ENCODE results near the gene LPP. TPM values are rescaled to one million over a fixed set of nuclear protein-coding genes. Genes with fewer than 3 reads are reported as not detected.

The LPP gene
- total and polyA plus RNA-seq, 9 of the 15 experiments (the other 6 are each of a cell fraction or from before 2014, with no cell fraction given) = 0.07 to 0.18 TPM; not detected in 7

- TF ChIP-seq UBTF (IDR thresholded peaks at IDR 0.05; ENCODE audit: borderline replicate concordance in 1 of 2, low read depth in 2 of 2, low read length in 2 of 2) = no peak
- no peak for TF ChIP-seq SIN3B (IDR thresholded peaks at IDR 0.05; ENCODE audit: low read depth)
Observed at GRCh38 chr3:188321258-188321657, 167.3 kb downstream of the LPP start (continued).

- H3K27me3 ChIP-seq (ENCODE audit: control insufficient read depth in 2 of 2, insufficient read depth in 2 of 2, low read length in 2 of 2) = no peaks in the 10 kb centered on the region
- H3K4me1 ChIP-seq (replicated peaks in 1 of 2; ENCODE audit: control insufficient read depth in 2 of 2, insufficient read depth in 2 of 2, low read length in 2 of 2) = no peaks in the 10 kb centered on the region
- DNase-seq (ENCODE audit: extremely low read depth in 1 of 4, low spot score in 3 of 4) (no peak), ATAC-seq (no peak), FAIRE-seq (no peak)
- intact Hi-C loops (cut with micrococcal nuclease) = no loop called here
- POLR2A ChIA-PET = no interaction called here
- no peak overlapping the region for H3K9ac ChIP-seq (ENCODE audit: insufficient read depth in 1 of 2, low read depth in 2 of 2, low read length in 2 of 2)
- BruUV-seq (replicated peaks) = no TSS peak
- 2% methylated on average over 4 of the region's 4 CpGs for WGBS (ENCODE audit: insufficient coverage, low coverage, missing lambda C conversion rate)
- no peak overlapping the region for H3K4me3 ChIP-seq
- no peaks in the 10 kb centered on the region for H3K9me3 ChIP-seq (replicated peaks; ENCODE audit: control insufficient read depth, insufficient read depth, low read depth, low read length)
- in situ Hi-C loops (cut with MboI) = no loop called here
- H3K27ac ChIP-seq (ENCODE audit: extremely low read depth, low read depth, low read length) = no peak overlapping the region
- no peaks in the 10 kb centered on the region for H3K36me3 ChIP-seq (ENCODE audit: control insufficient read depth, insufficient read depth, low read length)
- H3K9me1 ChIP-seq (ENCODE audit: control insufficient read depth, insufficient read depth, low read length) = no peaks in the 10 kb centered on the region
- no peaks in the 10 kb centered on the region for H4K20me1 ChIP-seq (replicated peaks; ENCODE audit: control insufficient read depth, insufficient read depth, low read length)
- H2AFZ ChIP-seq (ENCODE audit: low read depth, low read length) = no peak overlapping the region
- no peaks in the 10 kb centered on the region for H3K79me2 ChIP-seq (ENCODE audit: control insufficient read depth, insufficient read depth, low read length)
- CTCF ChIA-PET (ENCODE audit: low intra/inter-chr PET ratio) = no interaction called here
- H3K4me2 ChIP-seq (ENCODE audit: insufficient read depth, low read length) = no peak overlapping the region
- no peak for TF ChIP-seq NFE2L1 (tag; IDR thresholded peaks at IDR 0.05; ENCODE audit: borderline replicate concordance, low read depth)
- TF ChIP-seq, protein P1, sequence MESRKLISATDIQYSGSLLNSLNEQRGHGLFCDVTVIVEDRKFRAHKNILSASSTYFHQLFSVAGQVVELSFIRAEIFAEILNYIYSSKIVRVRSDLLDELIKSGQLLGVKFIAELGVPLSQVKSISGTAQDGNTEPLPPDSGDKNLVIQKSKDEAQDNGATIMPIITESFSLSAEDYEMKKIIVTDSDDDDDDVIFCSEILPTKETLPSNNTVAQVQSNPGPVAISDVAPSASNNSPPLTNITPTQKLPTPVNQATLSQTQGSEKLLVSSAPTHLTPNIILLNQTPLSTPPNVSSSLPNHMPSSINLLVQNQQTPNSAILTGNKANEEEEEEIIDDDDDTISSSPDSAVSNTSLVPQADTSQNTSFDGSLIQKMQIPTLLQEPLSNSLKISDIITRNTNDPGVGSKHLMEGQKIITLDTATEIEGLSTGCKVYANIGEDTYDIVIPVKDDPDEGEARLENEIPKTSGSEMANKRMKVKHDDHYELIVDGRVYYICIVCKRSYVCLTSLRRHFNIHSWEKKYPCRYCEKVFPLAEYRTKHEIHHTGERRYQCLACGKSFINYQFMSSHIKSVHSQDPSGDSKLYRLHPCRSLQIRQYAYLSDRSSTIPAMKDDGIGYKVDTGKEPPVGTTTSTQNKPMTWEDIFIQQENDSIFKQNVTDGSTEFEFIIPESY (CRISPR knock-in tag; IDR thresholded peaks at IDR 0.05) = no peak
- TF ChIP-seq, protein P2, sequence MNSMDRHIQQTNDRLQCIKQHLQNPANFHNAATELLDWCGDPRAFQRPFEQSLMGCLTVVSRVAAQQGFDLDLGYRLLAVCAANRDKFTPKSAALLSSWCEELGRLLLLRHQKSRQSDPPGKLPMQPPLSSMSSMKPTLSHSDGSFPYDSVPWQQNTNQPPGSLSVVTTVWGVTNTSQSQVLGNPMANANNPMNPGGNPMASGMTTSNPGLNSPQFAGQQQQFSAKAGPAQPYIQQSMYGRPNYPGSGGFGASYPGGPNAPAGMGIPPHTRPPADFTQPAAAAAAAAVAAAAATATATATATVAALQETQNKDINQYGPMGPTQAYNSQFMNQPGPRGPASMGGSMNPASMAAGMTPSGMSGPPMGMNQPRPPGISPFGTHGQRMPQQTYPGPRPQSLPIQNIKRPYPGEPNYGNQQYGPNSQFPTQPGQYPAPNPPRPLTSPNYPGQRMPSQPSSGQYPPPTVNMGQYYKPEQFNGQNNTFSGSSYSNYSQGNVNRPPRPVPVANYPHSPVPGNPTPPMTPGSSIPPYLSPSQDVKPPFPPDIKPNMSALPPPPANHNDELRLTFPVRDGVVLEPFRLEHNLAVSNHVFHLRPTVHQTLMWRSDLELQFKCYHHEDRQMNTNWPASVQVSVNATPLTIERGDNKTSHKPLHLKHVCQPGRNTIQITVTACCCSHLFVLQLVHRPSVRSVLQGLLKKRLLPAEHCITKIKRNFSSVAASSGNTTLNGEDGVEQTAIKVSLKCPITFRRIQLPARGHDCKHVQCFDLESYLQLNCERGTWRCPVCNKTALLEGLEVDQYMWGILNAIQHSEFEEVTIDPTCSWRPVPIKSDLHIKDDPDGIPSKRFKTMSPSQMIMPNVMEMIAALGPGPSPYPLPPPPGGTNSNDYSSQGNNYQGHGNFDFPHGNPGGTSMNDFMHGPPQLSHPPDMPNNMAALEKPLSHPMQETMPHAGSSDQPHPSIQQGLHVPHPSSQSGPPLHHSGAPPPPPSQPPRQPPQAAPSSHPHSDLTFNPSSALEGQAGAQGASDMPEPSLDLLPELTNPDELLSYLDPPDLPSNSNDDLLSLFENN (IDR thresholded peaks at IDR 0.05; ENCODE audit: low read depth in 2 of 2, low read length in 2 of 2) = no peak
- TF ChIP-seq ZNF644 (tag; IDR thresholded peaks at IDR 0.05; ENCODE audit: low read depth) = no peak
- no peak for TF ChIP-seq ZFP30 (CRISPR knock-in tag; IDR thresholded peaks at IDR 0.05; ENCODE audit: borderline replicate concordance)
- no peak for TF ChIP-seq ATF6 (CRISPR knock-in tag; IDR thresholded peaks at IDR 0.05)
Observed at GRCh38 chr3:188322135-188322887, 168.4 kb downstream of the LPP start.

Data from K562 (cell line).